ENCODE data around the gene ZDHHC9.
"Not testable (repeated sequence)": the region's sequence is repeated elsewhere in the genome, so short reads cannot be mapped to it uniquely, and the experiment has no call there.

Gene ZDHHC9
- 9.6 to 55.4 (median 14.3) reads per million in 17 experiments for total RNA-seq

DNA sequence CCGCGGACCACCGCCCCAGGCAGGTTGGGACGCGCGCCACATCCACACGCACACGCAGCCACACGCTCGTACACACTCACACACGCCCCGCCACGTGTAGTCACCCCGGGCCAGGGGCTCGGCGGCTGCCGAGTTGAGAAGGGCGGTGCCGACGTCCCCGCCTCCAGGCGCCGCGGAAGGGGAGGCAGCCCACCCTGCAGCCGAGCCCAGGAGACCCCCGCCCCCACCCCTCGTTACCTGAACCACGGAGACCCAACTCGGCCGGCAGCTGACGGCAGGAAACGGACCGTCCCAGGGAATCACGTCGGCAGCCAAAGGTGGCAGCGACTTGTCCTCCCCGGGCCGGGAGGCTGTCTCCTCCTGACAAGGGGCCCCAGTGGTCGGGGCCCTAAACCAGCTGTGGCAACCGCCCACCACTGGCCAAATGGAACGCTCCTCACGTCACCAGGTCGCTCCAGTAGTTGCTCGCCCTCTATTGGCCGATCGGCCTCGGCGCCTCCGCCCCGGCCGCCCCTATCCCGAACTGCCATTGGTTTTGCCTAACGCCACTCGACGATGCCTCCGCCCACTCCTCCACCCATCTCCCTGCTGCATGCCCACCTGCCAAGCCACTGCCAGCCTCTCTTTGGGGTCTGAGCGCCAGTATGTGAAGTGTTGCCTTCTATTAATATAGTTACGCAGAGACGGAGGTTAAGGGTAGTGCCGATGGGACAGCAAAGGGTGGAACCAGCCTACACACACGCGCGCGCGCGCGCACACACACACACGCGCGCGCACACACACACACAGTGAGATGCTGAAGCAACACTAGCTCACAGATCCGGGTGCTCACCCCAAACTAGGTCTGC, at the start of gene ZDHHC9:
Gene ZDHHC9 (minus strand): TSS at position 428 of the 848 bp plus-strand sequence. CDS start 1,941 bp downstream, outside the sequence.
- peak; percentile 87 to 92 (median 90) for DNase-seq

DNA sequence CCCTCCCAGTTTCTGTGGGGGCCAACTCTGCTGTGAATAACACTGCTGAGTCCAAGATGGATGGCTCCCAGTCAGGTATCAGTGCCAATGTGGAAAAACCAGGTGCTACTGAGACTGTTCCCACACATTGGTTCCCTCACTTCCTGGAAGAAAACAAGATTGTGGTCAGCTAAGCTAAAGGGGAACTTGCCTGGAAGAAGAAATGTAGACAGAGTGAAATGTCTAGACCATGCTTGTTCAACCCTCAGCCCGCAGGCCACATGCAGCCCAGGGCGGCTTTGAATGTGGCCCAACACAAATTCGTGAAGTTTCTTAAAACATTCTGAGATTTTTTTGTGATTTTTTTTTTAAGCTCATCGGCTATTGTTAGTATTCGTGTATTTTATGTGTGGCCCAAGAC, 33.7 kb upstream of the ZDHHC9 start:
- peak in 3 of 4 experiments; percentile 1 to 11 (median 4) for DNase-seq

- peak in 2 of 4 experiments; percentile 1 to 2 for DNase-seq
Observed at GRCh38 chrX:129876771-129877305, 33.2 kb upstream of the ZDHHC9 start.

- peak in 1 of 4 experiments; percentile 1 for DNase-seq
Observed at GRCh38 chrX:129875669-129876068, 32.0 kb upstream of the ZDHHC9 start.

- no peak for DNase-seq
Observed at GRCh38 chrX:129872524-129872923, 28.8 kb upstream of the ZDHHC9 start.

- DNase-seq: not testable (repeated sequence)
Observed at GRCh38 chrX:129866321-129866720, 22.6 kb upstream of the ZDHHC9 start.

GRCh38 chrX:129859134-129859533, 15.4 kb upstream of the ZDHHC9 start:
- DNase-seq: not testable (repeated sequence)

GRCh38 chrX:129851825-129852224, 8.1 kb upstream of the ZDHHC9 start:
- not testable (repeated sequence) for DNase-seq

- DNase-seq: no peak
Observed at GRCh38 chrX:129846716-129847115, 3.0 kb upstream of the ZDHHC9 start.

DNA sequence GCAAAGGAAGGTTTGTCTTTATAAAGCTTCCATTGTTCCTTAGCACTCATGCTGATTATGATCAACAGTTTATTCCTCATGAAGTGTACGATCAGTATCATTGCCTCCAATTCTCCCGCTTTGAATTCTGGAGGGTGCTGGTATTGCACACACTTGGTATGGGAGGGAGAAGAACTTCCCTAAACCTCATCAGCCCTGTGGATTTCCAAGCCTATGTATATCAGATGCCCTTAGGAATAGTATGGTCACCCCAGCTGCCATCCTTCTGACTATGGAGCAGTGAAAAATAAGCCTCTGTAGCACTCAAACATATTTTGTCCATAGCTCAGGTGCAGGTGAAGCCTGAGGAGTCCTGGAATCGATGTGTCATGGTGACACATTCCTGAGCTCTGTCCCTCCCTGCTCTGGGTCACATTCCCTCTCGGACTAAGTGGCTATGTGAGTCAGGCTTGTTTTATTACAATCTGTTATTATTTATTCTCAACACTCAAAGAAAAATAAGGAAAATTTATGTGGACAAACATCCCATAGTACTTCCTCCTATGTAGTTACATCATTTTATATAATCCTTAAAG, 2.0 kb upstream of the ZDHHC9 start:
- DNase-seq: no peak

DNA sequence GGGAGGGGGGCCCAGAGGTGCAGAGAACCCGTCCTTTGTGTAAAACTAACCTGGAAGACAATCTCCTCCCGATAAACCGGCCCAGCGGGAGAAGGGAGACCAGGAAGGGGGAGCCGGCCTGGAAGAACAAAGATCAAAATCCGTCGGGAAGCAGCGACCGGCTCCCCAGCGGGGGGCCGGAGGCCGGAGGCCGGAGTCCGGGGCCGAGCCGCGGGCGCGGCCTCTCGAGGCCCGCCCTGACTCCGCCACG, 552 bp downstream of the ZDHHC9 start:
- DNase-seq: no peak

GRCh38 chrX:129842510-129843208, 1.0 kb downstream of the ZDHHC9 start:
- DNase-seq: peak in 2 of 4 experiments; percentile 16 to 30

DNA sequence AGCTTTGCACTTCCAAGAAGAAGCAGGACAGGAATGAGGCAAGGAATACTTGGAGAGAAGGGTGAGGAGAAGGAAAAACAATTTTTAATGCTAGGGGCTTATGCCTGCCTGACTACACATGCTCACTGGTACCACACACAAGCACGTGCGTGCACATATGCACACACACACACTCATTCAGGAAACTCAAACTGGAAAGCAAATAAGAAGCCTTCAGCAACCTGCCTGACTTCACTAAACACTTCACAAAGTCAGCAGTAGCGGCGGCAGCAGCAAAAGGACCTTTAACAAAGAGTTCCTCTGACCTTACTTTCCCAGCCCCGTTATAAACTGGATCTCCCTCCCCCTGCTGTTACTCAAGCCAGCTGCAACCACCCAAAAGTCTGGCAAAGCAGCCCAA, 3.3 kb downstream of the ZDHHC9 start:
- DNase-seq: no peak

GRCh38 chrX:129836827-129837226, 6.9 kb downstream of the ZDHHC9 start:
- no peak for DNase-seq

DNA sequence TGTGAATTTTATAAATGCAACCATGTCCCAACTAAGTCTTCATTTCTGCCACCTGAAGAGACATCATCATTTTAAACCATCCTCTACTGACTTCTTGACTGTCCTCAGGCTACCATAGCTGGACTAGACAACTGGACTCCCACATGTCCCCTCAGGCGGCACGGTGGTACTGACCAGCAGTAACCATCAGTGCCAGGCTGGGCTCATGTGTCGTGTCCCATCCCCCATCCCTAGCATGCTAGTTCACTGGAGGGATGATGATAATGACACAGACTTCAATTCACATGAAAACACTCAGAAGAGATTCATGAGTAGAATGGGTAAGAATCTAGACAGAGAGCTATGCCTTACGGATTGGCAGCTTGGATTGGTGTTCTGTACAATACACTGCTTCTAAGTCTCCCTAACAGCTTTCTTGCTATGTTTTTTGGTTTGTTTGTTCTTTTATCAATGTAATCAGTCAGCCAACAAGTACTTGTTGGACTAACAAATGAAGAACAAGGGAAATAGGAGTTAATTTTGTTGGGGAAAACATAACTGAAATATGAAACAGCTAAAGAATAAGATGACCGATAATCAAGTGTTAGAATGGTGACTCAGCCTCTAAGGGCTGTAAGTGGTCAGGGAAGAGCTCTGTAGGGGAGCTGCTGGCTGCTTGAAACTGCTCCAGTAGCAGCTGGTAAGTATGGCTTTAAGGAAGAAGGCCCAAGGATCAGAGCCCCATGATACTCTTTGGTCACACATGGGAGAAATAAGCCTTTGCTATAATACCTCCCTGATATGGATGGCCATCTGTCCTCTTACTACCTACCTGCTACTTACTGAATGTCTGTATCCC, 10.3 kb downstream of the ZDHHC9 start:
- DNase-seq: peak in 1 of 4 experiments; percentile 27

DNA sequence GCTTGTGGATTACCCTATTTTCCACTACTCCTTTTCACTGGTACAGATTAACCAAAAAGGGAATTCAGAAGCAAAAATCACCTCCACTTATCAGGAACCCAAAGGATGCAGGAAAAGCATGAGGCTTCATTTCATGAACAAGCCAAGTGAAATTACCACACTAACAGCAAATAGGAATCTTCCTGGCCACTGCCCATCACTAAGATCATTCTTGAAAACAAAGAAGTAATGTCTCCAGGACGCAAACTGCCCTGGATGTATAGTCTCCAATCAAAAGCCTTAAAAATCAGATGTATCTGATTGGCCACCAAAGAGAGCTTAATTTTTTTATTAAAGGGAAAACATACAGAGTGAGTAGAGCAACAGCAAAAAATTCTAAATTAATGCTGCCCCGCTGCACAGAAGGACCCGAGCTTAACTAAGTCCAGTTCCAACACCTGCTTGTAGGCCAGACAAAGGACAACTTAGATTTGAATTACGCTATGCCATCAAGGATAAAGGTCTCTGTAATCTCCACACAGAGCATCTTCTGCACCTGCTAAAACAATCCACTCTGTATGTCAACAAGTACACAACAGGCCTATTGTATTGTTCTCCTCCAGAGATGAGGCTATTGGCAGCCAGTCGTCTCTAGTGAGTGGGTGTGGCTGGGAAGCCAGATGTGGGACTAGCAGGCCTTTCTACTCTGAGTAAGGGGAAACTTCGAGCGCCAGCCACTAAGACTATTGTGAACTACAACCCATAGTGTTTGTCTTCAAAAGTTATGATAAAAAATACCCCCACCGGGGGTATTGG, 12.4 kb downstream of the ZDHHC9 start:
- no peak for DNase-seq

- DNase-seq: no peak
Observed at GRCh38 chrX:129830494-129830893, 13.2 kb downstream of the ZDHHC9 start.

DNA sequence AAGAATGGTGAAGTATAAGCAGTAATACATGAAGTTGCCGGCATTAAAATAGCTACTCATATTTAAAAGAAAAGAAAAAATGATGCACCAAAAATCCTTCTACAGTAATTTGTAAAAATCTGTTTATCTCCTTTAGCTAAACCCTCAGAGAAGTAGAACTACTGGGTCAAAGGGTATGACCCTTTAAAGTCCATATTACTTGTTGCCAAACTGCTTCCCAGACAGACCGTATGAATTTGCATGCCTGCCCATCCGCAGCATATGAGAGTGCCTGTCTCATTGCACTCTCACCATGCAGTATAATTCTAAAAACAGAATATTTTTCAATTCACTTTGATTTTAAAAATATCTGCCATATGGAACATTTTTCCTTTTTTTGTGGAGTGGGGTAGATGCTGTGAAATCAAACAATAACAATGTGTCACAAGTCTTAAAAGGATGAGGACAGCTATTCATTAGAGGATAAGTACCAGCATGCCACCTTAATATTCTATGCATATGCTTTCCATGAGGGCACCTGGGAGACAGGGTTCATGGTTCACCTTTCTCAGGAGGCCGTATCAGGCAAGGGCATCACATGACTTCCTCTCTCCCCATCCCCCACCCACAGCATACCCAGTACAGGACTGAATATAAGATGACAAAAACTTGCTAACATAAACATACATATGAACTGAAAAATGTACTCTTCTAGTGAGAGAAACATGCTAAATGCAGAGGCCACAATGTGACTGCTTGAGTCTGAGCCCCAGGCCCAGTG, 17.8 kb downstream of the ZDHHC9 start:
- no peak for DNase-seq

- no peak for DNase-seq
Observed at GRCh38 chrX:129824620-129825019, 19.1 kb downstream of the ZDHHC9 start.

DNA sequence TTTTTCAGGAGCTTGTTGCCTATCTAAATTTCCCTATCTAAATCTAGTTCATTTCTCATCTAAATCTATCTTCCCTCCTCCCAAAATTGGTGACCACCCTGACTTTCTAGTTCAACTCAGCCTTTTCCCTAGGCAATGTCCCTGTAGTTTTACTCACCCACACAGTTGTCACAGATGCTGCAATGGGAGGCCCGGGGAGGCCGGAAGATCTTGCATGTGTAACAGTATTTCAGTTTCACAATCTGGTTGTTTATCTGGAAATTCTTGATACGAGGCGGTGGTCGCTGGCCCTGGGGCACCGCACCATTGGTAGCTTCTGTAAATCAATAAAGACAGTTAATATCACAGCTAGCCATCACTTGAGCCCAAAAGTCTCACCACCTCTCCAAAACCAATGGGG, 20.2 kb downstream of the ZDHHC9 start:
- peak; percentile 10 to 55 (median 47) for DNase-seq

- peak; percentile 46 to 74 (median 64) for DNase-seq
Observed at GRCh38 chrX:129823115-129823514, 20.6 kb downstream of the ZDHHC9 start.

Measured in suppressor macrophage (primary cell).